Tibial artery (tissue), 4 donors: ENCODE results near the gene CD59.

Experiments
- DNase-seq, 2 donors: peaks; one replicate each; pipeline ENCODE4 v3.0.0-alpha.2; 2019
- H3K27ac ChIP-seq, 2 donors: fragments of 200-600 bp; sonication (generic) in 1 of 2; 1 replicate in 1 of 2; 2 replicates in 1 of 2; pipeline ENCODE4 v1.5.1; 2018 to 2019; ENCODE audit warnings: mild to moderate bottlenecking in 1 of 2
- H3K27me3 ChIP-seq, 2 donors: fragments of 200-600 bp; sonication (generic) in 1 of 2; one replicate each; pipeline versions ENCODE4 v1.5.1 to v1.6.0; 2016 to 2019
- H3K36me3 ChIP-seq, 3 donors: fragments of 200-600 bp; sonication (generic) in 2 of 3; one replicate each; pipeline ENCODE4 v1.5.1; 2016 to 2019; ENCODE audit warnings: mild to moderate bottlenecking in 2 of 3
- H3K4me1 ChIP-seq, 4 donors: fragments of 200-600 bp; sonication (generic) in 2 of 4; 1 replicate in 3 of 4; 2 replicates in 1 of 4; pipeline ENCODE4 v1.5.1; 2016 to 2019
- H3K4me3 ChIP-seq, 2 donors: fragments of 200-600 bp; sonication (generic) in 1 of 2; 1 replicate in 1 of 2; 2 replicates in 1 of 2; pipeline ENCODE4 v1.5.1; 2018 to 2019; ENCODE audit warnings: mild to moderate bottlenecking in 2 of 2
- H3K9me3 ChIP-seq, 3 donors: fragments of 200-600 bp; sonication (generic) in 1 of 3; one replicate each; pipeline ENCODE4 v1.5.1; 2016 to 2019
- CTCF ChIP-seq, 2 experiments: fragments of 200-600 bp in 1 of 2; fragments of 450-650 bp in 1 of 2; IDR thresholded peaks; one replicate each; pipeline ENCODE4 v1.5.1; 2017 to 2019; ENCODE audit warnings: antibody characterized with exemption in 2 of 2, mild to moderate bottlenecking in 1 of 2, moderate library complexity in 1 of 2
- intact Hi-C: fragments of 100-400 bp; cut with DNase I; formaldehyde crosslinking; loops from one replicate; pipeline ENCODE4 v1.15.0; 2023; ENCODE audit warnings: low total_unique reads

Gene CD59

GRCh38 chr11:33700063-33700501, 36.1 kb downstream of the CD59 start:
- peaks cover 0 to 42% (median 18%) of the 10 kb centered on the region in 4 donors for H3K4me1 ChIP-seq
- no peak for DNase-seq

GRCh38 chr11:33699515-33700062, 36.6 kb downstream of the CD59 start:
- no peak for DNase-seq
- Histone ChIP-seq H3K27me3 (no peaks in the 10 kb centered on the region), H3K36me3 (no peaks in the 10 kb centered on the region), H3K4me3 (no peak overlapping the region), H3K9me3 (no peaks in the 10 kb centered on the region), H3K4me1 (peaks cover 0 to 37% (median 18%) of the 10 kb centered on the region in 4 donors), H3K27ac (peak overlapping the region; percentile 45 to 61)
- intact Hi-C loops = loop anchor here (5.0 kb wide), 1 partner anchor 38 kb away; the partner anchor contains the start of gene CD59
- no peak for TF ChIP-seq CTCF (IDR thresholded peaks at IDR 0.05)

More at GRCh38 chr11:33700063-33700501, 36.1 kb downstream of the CD59 start:
- peak overlapping the region; percentile 51 to 59 for H3K4me3 ChIP-seq
- peak overlapping the region; percentile 45 to 61 for H3K27ac ChIP-seq
- TF ChIP-seq CTCF (IDR thresholded peaks at IDR 0.05) = no peak
- no peaks in the 10 kb centered on the region for H3K27me3 ChIP-seq
- intact Hi-C loops = loop anchor here (5.0 kb wide), 1 partner anchor 37 kb away; the partner anchor contains the start of gene CD59
- peaks cover 0 to 2% (median 0%) of the 10 kb centered on the region in 3 donors for H3K36me3 ChIP-seq
- no peaks in the 10 kb centered on the region for H3K9me3 ChIP-seq

- Histone ChIP-seq H3K9me3 (no peaks in the 10 kb centered on the region), H3K27me3 (no peaks in the 10 kb centered on the region), H3K27ac (no peak overlapping the region), H3K36me3 (no peaks in the 10 kb centered on the region), H3K4me1 (peaks cover 0 to 32% (median 16%) of the 10 kb centered on the region in 4 donors), H3K4me3 (no peak overlapping the region)
- intact Hi-C loops = no loop called here
- DNase-seq = no peak
- no peak for TF ChIP-seq CTCF (IDR thresholded peaks at IDR 0.05)
Observed at GRCh38 chr11:33698921-33699320, 37.3 kb downstream of the CD59 start.

GRCh38 chr11:33697997-33698396, 38.2 kb downstream of the CD59 start:
- TF ChIP-seq CTCF (IDR thresholded peaks at IDR 0.05) = no peak
- H3K27me3 ChIP-seq = no peaks in the 10 kb centered on the region
- no peak for DNase-seq
- H3K9me3 ChIP-seq = no peaks in the 10 kb centered on the region
- intact Hi-C loops = no loop called here
- H3K27ac ChIP-seq = no peak overlapping the region
- H3K4me3 ChIP-seq = no peak overlapping the region
- H3K36me3 ChIP-seq = no peaks in the 10 kb centered on the region
- peaks cover 0 to 29% (median 18%) of the 10 kb centered on the region in 4 donors for H3K4me1 ChIP-seq

GRCh38 chr11:33696931-33697638, 39.1 kb downstream of the CD59 start:
- Histone ChIP-seq H3K27ac (no peak overlapping the region), H3K9me3 (no peaks in the 10 kb centered on the region), H3K36me3 (no peaks in the 10 kb centered on the region), H3K4me1 (peaks cover 0 to 32% (median 24%) of the 10 kb centered on the region in 4 donors), H3K27me3 (no peaks in the 10 kb centered on the region), H3K4me3 (no peak overlapping the region)
- no peak for DNase-seq
- intact Hi-C loops = no loop called here
- TF ChIP-seq CTCF (IDR thresholded peaks at IDR 0.05) = no peak
